NCI-H2107 (cell line): ENCODE results near the gene S1PR3.

Experiments used
- DNase-seq: peaks from one replicate; lab custom pipeline; 2025; lab: John Stamatoyannopoulos, UW

S1PR3 gene

GRCh38 chr9:89009546-89009840, 18.2 kb downstream of the S1PR3 start:
- no peak for DNase-seq

GRCh38 chr9:89010056-89010455, 18.8 kb downstream of the S1PR3 start:
- no peak for DNase-seq

- no peak for DNase-seq
Measured at GRCh38 chr9:89010526-89011111, 19.4 kb downstream of the S1PR3 start.

GRCh38 chr9:89011683-89012082, 20.4 kb downstream of the S1PR3 start:
- no peak for DNase-seq

GRCh38 chr9:89012294-89013042, 21.2 kb downstream of the S1PR3 start:
- DNase-seq, result no peak

- no peak for DNase-seq
Measured at GRCh38 chr9:89013660-89014059, 22.4 kb downstream of the S1PR3 start.

- no peak for DNase-seq
Measured at GRCh38 chr9:89014153-89014552, 22.9 kb downstream of the S1PR3 start.

- no peak for DNase-seq
Measured at GRCh38 chr9:89015336-89015735, 24.1 kb downstream of the S1PR3 start.

GRCh38 chr9:89020754-89021153, 29.5 kb downstream of the S1PR3 start:
- no peak for DNase-seq

- no peak for DNase-seq
Measured at GRCh38 chr9:89021154-89021803, 30.0 kb downstream of the S1PR3 start.

GRCh38 chr9:89022001-89022759, 30.9 kb downstream of the S1PR3 start:
- DNase-seq, result no peak

GRCh38 chr9:89022902-89023301, 31.6 kb downstream of the S1PR3 start:
- DNase-seq, result no peak

- no peak for DNase-seq
Measured at GRCh38 chr9:89023740-89024139, 32.5 kb downstream of the S1PR3 start.

GRCh38 chr9:89024727-89025126, 33.5 kb downstream of the S1PR3 start:
- DNase-seq, result no peak

GRCh38 chr9:89025553-89025952, 34.3 kb downstream of the S1PR3 start:
- no peak for DNase-seq

GRCh38 chr9:89026876-89027275, 35.6 kb downstream of the S1PR3 start:
- DNase-seq, result no peak

- DNase-seq, result no peak
Measured at GRCh38 chr9:89029788-89030187, 38.5 kb downstream of the S1PR3 start.

GRCh38 chr9:89032173-89032572, 40.9 kb downstream of the S1PR3 start:
- no peak for DNase-seq

GRCh38 chr9:89032661-89033060, 41.4 kb downstream of the S1PR3 start:
- DNase-seq, result no peak

- no peak for DNase-seq
Measured at GRCh38 chr9:89036383-89036782, 45.1 kb downstream of the S1PR3 start.

- DNase-seq, result no peak
Measured at GRCh38 chr9:89036891-89037290, 45.6 kb downstream of the S1PR3 start.

GRCh38 chr9:89037346-89037745, 46.1 kb downstream of the S1PR3 start:
- DNase-seq, result no peak

- no peak for DNase-seq
Measured at GRCh38 chr9:89037891-89038290, 46.6 kb downstream of the S1PR3 start.
